Measurements from ENCODE around the gene AIG1.

The AIG1 gene

DNA sequence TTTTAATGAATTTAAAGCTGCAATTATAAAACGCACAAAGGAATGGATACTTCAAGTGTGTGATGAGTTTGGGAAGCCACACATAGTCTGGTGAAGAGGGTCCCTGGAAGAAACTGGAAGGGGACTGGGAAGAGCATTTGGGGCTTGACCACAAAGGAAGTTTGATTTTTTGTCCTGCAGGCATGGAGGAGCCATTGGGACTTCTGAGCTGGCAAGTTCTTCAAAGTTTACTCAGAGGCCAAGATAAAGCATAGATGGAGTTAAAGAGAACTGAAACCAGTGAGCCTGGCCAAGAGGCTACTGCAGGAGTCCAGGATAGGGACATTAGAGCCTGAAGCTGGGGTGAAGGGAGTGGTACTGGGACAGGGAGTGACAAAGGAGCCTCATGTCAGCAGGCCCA, 95.0 kb downstream of the AIG1 start:
- Histone ChIP-seq H3K4me2 (ENCODE audit: low read depth, low read length) (no peak overlapping the region), H3K9me3 (replicated peaks; ENCODE audit: insufficient read depth, low read length) (no peaks in the 10 kb centered on the region), H4K20me1 (ENCODE audit: insufficient read depth, low read length) (no peaks in the 10 kb centered on the region), H3K4me3 (ENCODE audit: low read length) (no peak overlapping the region), H3K27ac (ENCODE audit: low read length) (no peak overlapping the region), H3K9ac (ENCODE audit: low read length) (no peak overlapping the region), H3K79me2 (ENCODE audit: low read length) (no peaks in the 10 kb centered on the region), H3K4me1 (ENCODE audit: low read length) (no peaks in the 10 kb centered on the region), H3F3A (ENCODE audit: insufficient read depth, low read length) (no peaks in the 10 kb centered on the region), H3K9me2 (replicated peaks; ENCODE audit: insufficient read depth, low read length) (no peaks in the 10 kb centered on the region), H3K27me3 (replicated peaks; ENCODE audit: insufficient read depth, low read length) (no peaks in the 10 kb centered on the region), H2AFZ (ENCODE audit: low read length) (no peak overlapping the region), H3K36me3 (replicated peaks; ENCODE audit: insufficient read depth, low read length) (no peaks in the 10 kb centered on the region)
- DNase-seq: no peak
- no peak for TF ChIP-seq EZH2 (optimal IDR thresholded peaks at IDR 0.05; ENCODE audit: low read depth, low read length)
- TF ChIP-seq EZH2phosphoT487 (IDR thresholded peaks at IDR 0.05; ENCODE audit: low read length): no peak
- TF ChIP-seq, protein P1, sequence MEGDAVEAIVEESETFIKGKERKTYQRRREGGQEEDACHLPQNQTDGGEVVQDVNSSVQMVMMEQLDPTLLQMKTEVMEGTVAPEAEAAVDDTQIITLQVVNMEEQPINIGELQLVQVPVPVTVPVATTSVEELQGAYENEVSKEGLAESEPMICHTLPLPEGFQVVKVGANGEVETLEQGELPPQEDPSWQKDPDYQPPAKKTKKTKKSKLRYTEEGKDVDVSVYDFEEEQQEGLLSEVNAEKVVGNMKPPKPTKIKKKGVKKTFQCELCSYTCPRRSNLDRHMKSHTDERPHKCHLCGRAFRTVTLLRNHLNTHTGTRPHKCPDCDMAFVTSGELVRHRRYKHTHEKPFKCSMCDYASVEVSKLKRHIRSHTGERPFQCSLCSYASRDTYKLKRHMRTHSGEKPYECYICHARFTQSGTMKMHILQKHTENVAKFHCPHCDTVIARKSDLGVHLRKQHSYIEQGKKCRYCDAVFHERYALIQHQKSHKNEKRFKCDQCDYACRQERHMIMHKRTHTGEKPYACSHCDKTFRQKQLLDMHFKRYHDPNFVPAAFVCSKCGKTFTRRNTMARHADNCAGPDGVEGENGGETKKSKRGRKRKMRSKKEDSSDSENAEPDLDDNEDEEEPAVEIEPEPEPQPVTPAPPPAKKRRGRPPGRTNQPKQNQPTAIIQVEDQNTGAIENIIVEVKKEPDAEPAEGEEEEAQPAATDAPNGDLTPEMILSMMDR (IDR thresholded peaks at IDR 0.05; ENCODE audit: low read length): no peak

DNA sequence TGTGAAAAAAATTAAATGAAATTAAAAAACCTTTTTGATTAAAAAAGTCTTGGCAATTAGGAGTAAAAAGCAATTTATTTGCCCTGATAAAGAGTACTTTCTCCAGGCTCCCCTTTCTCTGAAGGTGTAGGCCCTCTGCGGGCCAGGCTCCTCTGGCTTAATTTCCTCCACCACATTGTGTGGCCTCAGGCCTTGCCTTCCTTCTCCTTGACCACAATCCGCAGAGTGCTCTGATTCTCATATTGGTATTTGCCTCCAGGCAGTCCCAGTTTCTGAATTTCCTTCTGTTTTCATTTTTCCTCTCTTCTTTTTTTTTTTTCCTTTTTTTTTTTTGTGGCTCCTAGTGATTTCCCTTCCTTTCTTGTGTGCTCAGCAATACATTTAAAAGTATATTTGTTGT, 96.4 kb downstream of the AIG1 start:
- no peak overlapping the region for H2AFZ ChIP-seq (ENCODE audit: low read length)
- H3K36me3 ChIP-seq (replicated peaks; ENCODE audit: insufficient read depth, low read length): no peaks in the 10 kb centered on the region
- H3K9ac ChIP-seq (ENCODE audit: low read length): no peak overlapping the region
- no peak for DNase-seq
- TF ChIP-seq, protein P1 (IDR thresholded peaks at IDR 0.05; ENCODE audit: low read length): no peak
- TF ChIP-seq EZH2 (optimal IDR thresholded peaks at IDR 0.05; ENCODE audit: low read depth, low read length): no peak
- TF ChIP-seq EZH2phosphoT487 (IDR thresholded peaks at IDR 0.05; ENCODE audit: low read length): no peak
- H4K20me1 ChIP-seq (ENCODE audit: insufficient read depth, low read length): no peaks in the 10 kb centered on the region
- H3K27ac ChIP-seq (ENCODE audit: low read length): no peak overlapping the region
- no peaks in the 10 kb centered on the region for H3K4me1 ChIP-seq (ENCODE audit: low read length)
- no peaks in the 10 kb centered on the region for H3K9me2 ChIP-seq (replicated peaks; ENCODE audit: insufficient read depth, low read length)
- H3K4me2 ChIP-seq (ENCODE audit: low read depth, low read length): no peak overlapping the region
- no peaks in the 10 kb centered on the region for H3K27me3 ChIP-seq (replicated peaks; ENCODE audit: insufficient read depth, low read length)
- H3K79me2 ChIP-seq (ENCODE audit: low read length): no peaks in the 10 kb centered on the region
- H3K4me3 ChIP-seq (ENCODE audit: low read length): no peak overlapping the region
- no peaks in the 10 kb centered on the region for H3F3A ChIP-seq (ENCODE audit: insufficient read depth, low read length)
- no peaks in the 10 kb centered on the region for H3K9me3 ChIP-seq (replicated peaks; ENCODE audit: insufficient read depth, low read length)

GRCh38 chr6:143158113-143158581, 97.5 kb downstream of the AIG1 start:
- DNase-seq: no peak
- Histone ChIP-seq H3K36me3 (replicated peaks; ENCODE audit: insufficient read depth, low read length) (no peaks in the 10 kb centered on the region), H4K20me1 (ENCODE audit: insufficient read depth, low read length) (no peaks in the 10 kb centered on the region), H2AFZ (ENCODE audit: low read length) (no peak overlapping the region), H3K27ac (ENCODE audit: low read length) (no peak overlapping the region), H3K4me3 (ENCODE audit: low read length) (no peak overlapping the region), H3K4me2 (ENCODE audit: low read depth, low read length) (no peak overlapping the region), H3K9me3 (replicated peaks; ENCODE audit: insufficient read depth, low read length) (no peaks in the 10 kb centered on the region), H3K4me1 (ENCODE audit: low read length) (no peaks in the 10 kb centered on the region), H3F3A (ENCODE audit: insufficient read depth, low read length) (no peaks in the 10 kb centered on the region), H3K9me2 (replicated peaks; ENCODE audit: insufficient read depth, low read length) (no peaks in the 10 kb centered on the region), H3K79me2 (ENCODE audit: low read length) (no peaks in the 10 kb centered on the region), H3K27me3 (replicated peaks; ENCODE audit: insufficient read depth, low read length) (no peaks in the 10 kb centered on the region), H3K9ac (ENCODE audit: low read length) (no peak overlapping the region)
- TF ChIP-seq, protein P1 (IDR thresholded peaks at IDR 0.05; ENCODE audit: low read length): no peak
- no peak for TF ChIP-seq EZH2 (optimal IDR thresholded peaks at IDR 0.05; ENCODE audit: low read depth, low read length)
- TF ChIP-seq EZH2phosphoT487 (IDR thresholded peaks at IDR 0.05; ENCODE audit: low read length): no peak

Data from MM.1S (cell line).